Bone marrow (tissue), 2 donors: ENCODE results near the gene GPR158.

Source experiments
- DNase-seq, 2 donors: peaks; one replicate each; lab custom pipeline; 2025; lab: John Stamatoyannopoulos, UW

GPR158 gene

DNA sequence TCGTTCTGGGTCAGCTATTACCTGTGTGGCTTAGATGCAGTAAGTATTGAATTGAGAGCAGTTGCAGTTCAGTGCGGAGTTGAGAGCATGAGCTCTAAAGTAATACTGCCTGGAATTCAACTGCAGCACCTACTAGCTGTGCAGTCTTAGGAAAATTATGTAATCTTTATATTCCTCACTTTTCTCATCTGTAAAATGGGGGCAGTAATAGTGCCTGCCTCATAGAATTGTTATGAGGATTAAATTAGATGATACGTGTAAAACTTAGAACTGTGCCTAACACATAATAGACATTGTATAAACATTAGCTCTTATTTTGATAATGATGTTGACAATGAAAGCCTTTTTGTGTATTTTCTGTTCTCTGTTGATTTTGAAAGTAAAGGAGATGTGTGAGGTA lies 330.0 kb downstream of the GPR158 start:
- DNase-seq, result no peak

DNA sequence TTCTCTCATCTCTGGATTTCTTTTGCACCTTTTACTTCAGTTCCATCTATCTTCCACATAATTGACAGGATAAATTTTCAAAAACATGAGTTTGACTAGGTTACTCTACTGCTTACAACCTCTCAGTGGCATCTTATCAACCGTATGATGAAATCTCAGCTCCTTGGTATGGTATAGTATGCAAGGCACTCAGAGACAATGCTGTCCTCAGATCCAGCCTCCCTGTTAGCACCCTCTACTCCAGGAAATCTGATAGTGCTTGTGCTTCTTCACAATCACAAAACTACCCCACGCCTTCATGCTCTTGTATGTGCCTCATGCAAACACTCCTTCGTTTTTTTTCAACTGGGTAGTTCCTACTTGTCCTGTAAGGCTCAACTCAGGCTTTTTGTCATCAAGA lies 330.7 kb downstream of the GPR158 start:
- DNase-seq, result no peak

DNA sequence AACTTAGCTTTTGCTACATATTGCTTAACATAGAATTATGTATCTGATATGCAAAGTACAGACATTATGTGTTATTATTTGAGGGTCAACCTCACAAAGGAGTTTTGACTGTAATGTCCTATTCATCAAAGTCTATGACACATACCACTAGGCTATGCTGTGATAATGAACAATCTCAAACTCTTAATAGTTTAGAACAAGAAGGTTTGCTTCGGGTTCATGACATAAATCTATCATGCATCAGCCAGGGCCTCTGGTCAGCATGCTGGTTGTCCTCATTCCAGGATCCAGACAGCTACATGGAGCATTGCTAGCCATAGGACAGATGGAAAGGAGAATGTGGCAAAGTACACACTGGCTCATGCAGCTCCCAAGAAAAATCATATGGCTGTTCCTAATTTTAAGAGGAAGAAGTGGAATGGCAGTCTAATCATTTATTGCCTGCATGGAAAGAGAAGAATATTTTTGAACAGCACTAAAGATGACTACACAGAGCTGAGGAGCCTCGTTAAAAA lies 332.1 kb downstream of the GPR158 start:
- no peak for DNase-seq

DNA sequence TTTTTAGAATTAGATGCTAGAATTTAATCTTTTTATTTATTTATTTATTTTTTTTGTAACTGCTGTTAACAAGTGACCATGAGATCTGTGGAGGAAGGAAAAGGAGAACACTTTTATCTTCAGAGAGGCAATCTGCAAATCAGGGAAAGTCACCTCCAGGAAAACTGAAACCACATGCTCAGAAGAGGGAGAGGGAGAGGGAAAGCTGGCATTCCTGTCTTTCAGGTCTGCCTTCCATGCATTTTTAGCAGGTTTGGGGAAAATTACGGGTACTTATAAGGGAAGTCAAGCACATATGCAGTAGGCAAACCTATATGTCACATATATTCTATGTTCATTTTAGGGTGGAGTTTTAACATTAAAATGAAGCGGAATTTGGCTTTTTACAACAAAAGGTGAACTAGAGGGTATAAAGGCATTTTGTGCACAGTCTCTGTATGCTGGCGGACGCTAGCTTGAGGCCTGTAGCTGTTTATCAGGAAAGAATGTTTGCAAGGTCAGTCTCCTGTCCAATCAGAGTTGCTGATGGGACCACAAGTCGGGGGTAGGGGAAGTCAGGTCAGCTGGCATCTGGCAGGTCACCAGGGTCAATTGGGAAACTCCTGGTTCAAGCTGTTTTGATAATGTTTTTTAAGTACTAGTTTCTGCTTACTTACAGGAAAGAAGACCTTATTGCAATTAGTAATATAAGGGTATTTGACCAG lies 333.5 kb downstream of the GPR158 start:
- no peak for DNase-seq

DNA sequence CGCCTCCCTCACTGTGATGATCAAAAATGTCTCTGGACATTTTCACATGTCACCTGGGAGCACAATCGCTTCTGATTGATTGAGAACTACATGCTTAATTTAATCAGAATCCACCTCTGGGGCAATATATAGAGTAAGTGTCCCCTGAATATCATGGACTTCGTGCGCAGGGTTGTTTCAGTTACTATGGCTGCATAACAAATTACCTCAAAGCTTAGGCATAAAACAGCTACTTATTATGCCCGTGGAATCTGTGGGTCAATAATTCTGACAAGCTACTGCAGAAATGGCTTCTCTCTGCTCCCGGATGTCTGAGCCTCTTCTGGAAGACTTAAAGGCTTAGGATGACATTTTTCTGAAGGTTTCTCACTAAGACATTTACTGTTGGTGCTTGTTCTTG lies 334.4 kb downstream of the GPR158 start:
- no peak for DNase-seq

DNA sequence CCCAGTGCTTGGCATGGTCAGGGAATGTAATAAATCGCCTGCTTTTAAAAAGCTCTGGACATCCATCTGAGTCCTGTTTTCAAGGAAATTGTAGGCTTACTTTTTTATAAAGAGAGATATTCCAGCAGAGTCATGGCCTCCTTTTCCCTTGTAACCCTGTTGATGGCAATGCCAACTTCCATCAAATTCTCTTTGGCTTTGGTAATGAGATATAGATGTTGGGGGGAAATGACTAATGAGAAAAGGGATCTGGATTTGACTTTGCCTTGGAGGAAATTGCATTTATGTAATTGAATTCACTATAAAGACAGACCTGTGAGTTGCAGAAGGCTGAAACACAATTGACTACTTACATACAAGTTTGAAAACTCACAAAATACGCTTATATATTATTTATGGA lies 347.5 kb downstream of the GPR158 start:
- DNase-seq, result no peak

DNA sequence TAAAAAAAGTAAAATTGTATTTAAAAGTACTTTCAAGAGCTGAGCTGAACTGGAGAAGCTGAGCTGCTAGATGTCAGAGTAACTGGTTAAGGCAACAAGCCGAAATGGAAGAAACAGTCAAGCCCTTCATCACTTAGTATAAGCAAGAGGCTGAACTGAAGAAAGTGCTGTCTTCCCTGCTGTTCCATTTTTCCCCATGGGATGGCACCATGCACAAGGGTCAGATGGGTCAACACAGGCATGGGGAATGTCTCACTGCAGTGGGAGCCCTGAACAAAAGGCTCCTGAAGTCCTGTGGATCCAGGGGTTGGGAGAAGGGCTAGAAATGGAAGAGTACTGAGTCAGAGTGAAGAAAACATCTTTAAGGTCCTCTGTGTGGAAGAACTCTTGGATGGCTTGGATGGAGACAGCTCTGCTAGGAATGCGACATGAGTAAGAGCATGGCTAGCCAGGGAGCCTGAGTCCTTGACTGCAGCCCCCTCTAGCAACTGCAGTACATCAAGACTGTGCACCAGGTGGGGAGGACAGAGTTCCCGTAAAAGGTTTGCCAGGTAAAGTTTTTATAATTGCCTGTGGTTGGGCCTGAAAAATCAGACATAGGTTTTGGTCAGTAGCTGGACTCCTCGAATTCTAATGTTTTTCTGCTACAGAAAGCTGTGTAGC lies 348.3 kb downstream of the GPR158 start:
- no peak for DNase-seq

DNA sequence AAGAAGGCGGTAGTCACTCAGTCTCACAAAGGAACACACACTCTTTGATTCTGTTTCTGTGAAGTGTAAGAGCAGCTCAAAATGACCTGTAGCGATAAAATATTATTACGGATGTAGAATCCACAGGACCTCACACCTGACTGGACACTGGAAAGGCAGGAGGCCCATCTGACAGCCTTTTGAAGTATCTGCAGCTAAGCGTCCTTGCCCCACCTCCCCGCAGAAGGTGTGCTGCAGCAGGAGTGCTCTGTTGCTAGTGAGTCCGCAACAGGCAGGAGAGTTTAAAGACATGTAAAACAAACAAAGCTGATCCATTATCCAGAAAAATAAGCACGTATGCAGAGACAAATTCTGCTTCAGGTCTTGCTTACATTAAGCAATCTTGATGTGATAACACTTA lies 355.5 kb downstream of the GPR158 start:
- no peak for DNase-seq

DNA sequence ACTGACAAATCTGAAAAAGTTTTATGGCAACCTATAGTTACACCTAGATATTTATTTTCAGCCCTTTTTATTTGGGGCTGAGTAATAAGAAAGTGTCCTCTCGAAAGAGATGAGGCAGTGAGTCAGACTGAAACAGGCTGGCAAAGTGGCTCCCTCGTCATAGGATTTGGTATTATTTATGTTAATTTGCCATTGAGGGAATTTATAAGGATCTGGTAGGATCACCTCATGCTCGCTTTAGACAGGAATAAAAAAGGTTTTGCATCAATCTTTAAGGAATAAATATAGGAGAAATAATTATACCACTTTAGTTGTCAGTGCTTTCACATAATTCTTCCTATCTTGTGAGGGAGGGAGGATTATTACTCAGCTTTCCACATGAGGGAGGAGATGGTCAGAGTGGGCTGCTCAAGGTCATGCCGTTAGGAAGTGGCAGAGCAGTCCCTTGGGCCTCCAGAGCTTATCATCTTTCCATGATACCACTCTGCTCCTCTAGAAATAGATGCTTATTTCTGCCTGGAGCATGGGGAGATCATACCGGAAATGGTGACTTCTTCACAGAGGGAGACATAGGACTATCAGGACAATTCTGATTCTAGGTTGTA lies 356.8 kb downstream of the GPR158 start:
- no peak for DNase-seq

DNA sequence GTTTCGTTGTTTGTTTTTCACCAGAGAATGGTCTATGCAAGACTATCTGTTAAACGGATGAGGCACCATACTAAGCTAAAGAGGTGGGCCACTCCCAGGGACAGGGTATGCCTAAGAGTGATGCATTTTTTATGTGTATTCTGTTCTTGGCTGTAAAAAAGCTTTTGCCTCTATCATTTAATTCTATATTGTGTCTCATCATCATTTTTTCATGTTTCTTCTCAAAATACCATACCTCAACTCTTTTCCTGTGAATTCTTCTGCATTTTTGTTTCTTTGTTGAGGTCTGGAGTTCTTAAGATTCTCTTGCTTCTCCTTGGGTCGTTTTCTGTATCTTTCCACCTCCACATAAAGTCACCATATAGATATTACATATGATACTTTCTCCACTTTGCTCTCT lies 357.4 kb downstream of the GPR158 start:
- no peak for DNase-seq

DNA sequence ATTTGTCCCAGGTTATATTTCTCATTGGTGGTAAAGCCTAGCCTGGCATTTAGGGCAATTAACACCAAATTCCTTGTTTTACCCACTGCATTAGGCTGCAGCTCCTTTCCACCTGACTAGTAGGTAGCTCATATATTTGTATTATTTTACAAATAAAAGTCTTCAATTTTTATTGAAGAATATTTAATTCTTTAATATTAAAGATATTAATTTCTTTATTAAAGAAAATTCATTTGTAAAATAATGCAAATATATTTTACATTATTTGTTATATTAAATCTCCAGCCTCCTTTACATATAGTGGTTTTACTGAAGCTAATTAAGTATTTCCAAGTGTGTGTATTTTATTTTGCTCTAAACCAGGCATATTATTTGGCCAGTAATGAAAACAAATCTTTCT lies 361.2 kb downstream of the GPR158 start:
- no peak for DNase-seq

DNA sequence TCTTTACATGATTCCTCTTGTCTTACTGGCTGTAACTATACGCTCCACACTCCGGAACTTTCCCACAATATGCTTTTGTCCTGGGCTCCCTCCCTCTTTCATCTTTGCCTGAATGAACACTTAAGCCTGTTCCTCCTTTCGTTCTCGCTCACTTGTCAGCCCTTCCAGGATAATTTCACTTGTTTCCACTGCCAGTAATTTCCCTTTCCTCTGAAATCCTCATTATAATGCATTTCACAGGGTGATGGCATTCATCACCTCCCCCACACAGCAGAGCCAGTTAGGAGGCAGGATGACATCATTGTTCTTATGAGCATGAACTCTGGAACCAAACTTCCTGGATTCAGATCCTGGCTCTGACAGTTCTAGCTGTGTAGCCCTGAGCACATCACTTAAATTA lies 372.6 kb downstream of the GPR158 start:
- no peak for DNase-seq

DNA sequence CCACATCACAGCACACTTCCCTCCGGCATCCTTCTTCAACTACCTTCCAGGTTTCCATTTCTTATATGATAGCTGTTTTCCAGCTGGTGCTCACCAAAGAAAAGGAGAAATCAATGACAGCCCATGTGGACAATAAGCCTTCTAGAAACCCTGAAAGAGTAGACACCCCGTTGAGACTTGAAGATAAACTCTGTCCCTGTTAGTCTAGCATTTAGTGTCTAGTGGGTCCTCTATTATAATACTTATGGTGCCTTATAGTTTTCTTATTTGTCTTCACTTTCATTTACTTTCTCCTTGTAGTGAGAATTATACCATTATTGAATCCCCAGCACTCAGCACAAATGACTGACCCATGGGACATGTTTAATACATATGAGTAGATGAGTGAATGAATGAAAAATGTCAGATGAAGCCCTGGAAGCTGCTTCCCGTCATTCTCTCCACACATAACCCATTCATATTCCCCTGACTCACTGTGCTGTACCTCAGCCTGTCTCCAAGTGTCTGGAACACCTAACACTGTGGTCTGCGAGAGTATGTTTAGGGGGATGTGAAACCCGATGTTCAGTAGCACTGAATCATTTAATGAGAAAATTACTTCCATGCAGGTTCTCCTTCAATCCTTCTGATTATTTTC lies 377.6 kb downstream of the GPR158 start:
- no peak for DNase-seq

DNA sequence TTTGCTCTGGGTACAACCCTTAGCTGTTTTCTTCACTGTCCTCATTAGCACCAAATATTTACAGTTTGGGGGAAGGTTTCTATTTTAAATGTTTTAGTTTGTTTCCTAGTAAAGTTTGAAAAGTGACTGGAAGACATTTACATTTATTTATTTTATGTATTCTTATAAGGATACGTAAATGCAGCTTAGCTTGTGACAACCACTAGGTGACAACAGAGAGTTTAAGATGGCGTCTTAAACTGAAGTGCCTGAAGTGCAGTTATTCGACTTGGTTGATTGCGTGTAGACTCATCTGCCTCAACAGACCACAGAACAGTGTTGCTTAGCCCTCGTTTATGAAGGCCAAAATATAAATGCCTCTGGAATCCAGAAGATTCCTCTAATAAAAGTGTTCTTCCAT lies 381.1 kb downstream of the GPR158 start:
- no peak for DNase-seq

DNA sequence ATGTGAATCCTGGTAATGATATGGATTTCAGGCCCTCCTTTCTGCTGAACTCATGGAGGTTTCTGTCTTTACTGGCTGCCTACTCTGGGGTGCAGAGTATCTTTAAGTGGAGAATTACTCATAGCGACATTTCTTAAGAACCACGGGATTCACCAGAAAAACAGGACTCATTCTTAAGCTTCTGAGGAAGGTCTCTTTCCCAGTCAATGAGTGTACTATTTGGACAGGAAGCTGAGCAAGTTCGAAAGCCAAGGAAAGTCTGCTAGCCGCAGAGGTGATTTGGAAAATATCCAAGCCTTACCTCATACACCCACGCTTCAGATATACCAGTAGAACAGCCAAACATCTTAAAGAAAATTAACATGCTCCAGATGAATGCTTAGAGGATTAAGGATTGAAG lies 381.7 kb downstream of the GPR158 start:
- no peak for DNase-seq

DNA sequence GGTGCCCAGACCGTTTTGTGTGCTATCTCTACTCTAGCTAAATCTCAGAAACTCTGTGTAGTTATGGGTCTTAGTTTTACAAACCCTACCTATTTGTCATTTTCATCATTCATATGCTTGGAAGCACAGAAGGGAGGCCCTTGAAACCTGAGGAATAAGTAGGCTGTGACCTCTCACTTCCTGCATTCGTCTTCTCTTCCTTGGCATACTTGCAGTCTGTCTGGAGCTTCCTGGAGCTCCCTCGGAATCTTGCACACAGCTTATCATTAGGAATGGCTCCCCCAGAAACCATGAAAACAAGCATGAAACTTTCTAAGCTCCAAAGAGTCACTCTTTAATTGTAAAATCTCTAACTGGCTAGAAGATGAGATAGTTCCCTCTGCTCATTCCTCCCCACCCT lies 382.3 kb downstream of the GPR158 start:
- no peak for DNase-seq

DNA sequence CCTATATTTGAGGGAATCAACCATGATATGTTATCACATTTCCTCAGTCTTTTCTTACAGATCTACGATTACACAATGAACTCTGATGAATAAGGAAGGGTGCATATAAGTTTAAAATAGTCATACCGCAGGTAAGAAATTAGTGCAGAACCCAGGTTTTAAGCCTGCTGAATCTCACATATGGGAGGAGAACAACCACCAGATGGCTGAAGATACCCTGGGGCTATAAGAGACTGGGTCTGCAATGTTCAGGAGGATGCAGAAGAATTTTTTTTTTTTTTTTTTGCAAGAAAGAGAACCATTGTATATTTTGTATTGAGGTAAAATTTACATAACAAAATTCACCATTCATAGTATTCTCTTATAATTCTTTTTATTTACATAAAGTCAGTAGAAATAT lies 387.0 kb downstream of the GPR158 start:
- DNase-seq, result no peak

DNA sequence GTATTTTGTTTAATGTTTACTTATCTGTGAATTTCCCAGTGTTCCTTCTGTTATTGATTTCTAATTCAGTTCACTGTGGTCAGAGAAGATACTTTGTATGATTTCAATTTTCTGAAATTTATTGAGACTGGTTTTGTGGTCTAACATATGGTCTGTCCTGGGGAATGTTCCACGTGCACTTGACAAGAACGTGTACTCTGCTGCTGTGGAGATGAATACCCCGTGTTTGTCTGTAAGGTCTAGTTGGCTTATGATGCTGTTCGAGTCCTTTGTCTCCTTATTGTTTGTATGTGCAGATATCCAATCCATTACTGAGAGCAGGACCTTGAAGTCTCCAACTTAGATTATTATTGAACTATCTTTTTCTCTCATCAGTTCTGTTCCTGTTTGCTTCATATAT lies 387.7 kb downstream of the GPR158 start:
- DNase-seq, result no peak

DNA sequence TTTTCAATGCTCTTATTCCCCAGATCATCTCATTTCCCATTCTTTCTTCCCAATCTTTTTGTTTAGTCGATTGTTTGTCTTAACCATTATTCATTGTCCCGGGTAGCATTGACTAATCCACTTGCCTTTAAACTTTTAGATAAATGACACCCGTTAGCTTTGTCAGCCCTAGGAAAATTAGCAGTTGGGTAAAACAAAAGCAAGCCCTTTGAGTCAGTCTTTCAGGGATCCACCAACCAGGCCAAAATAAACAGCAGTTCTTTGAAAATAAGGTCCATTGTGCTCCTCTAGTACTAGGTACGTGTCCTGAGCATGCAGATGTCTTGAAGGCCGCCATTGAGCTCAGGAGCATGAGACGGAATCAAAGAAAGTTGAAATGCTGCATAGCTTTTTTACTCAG lies 389.6 kb downstream of the GPR158 start:
- no peak for DNase-seq

DNA sequence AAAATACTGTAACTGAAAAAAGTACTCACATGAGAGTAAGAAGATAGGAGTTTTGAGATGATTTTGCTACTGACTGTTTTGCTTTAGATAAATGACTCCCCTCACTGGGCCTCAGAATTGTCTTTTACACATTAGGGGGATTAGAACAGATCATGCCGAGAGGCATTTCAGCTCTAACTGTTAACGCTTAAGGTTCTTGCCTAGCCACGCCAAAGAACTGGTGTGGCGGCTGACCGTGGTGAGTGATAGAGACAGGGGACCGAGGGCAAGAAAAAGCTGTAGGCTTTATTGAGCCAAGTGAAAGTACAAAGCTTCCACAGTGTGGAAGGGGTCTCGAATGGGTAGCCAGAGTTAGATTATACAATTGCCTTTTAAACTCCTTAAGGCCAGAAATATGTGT lies 390.8 kb downstream of the GPR158 start:
- DNase-seq, result no peak

DNA sequence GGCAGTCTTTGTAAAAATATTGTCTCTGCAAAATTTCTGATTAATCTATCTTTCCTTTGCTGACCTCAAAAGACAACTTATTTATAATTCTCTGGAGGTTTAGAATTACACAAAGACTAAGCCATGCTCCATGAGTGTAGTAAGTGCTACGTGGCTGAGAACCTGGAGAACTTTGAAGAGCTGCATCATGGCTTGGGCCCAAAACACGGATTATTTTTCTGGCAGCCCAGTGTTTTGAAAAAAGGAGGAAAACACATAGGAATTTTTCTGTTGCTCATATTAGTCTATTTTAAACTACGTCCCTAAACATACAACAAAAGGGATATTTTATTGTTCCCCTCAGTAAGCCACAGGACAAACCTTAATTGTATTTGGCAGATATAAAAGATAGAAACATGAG lies 398.5 kb downstream of the GPR158 start:
- DNase-seq, result no peak

DNA sequence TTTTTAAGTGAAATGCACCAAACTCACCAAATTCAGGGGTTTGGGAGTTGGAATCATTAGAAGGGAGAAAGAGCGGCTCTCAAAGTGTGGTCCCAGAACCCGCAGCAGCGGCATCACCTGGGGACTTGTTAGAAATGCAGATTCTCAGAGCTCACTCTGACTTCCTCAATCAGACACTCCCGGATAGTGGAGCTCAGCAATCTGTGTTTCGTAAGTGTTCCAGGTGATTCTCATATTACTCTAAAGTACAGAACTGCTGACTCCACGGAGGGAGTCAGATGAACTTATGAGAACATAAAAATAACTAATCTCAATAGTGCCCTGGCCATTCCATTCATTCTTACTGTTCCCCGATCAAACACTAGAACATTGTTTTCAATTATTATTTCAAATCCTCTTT lies 400.5 kb downstream of the GPR158 start:
- no peak for DNase-seq

DNA sequence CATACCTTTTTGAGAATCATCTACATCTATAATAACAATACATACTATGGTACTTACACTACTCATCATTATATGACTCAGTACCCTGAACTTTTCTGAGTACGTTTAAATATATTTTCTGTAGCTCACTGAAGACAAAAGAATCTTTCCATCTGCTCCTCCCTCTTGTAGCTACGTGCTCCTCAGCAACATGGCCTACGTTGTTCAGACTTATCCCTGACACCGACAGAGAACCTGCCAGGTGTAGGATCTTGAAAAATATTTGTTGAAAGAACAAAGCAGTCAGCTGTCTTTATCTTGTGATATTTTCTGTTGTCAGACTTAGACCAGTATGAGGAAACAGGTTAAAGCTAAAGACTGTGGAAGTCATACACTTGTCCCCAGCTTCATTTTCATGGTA lies 403.3 kb downstream of the GPR158 start:
- no peak for DNase-seq
